ENCODE data around the gene CCDC148. TPM values are rescaled to one million over a fixed set of nuclear protein-coding genes. Genes with fewer than 3 reads are reported as not detected.

The CCDC148 gene
- total RNA-seq, 1 donor from 2014 or later, result not detected

- H3K27me3 Mint-ChIP-seq, result no peaks in the 10 kb centered on the region
- intact Hi-C loops (cut with micrococcal nuclease), result loop anchor here (10.0 kb wide), 1 partner anchor 271 kb away; no protein-coding TSS in a partner anchor
- no peaks in the 10 kb centered on the region for H3K36me3 Mint-ChIP-seq (ENCODE audit: low read depth)
- no peak for DNase-seq
- H3K4me1 Mint-ChIP-seq, result no peaks in the 10 kb centered on the region
- H3K27ac Mint-ChIP-seq, result no peak overlapping the region
- H3K9me3 Mint-ChIP-seq, result peaks cover 3% of the 10 kb centered on the region
- H3K4me3 Mint-ChIP-seq, result no peak overlapping the region
These were observed 151.1 kb downstream of the CCDC148 start for GRCh38 chr2:158305501-158305900.

GRCh38 chr2:158300394-158300793 is 156.2 kb downstream of the CCDC148 start:
- Mint-ChIP-seq H3K4me1 (no peaks in the 10 kb centered on the region), H3K9me3 (no peaks in the 10 kb centered on the region), H3K4me3 (no peak overlapping the region), H3K27me3 (peaks cover 2% of the 10 kb centered on the region), H3K27ac (no peak overlapping the region), H3K36me3 (ENCODE audit: low read depth) (no peaks in the 10 kb centered on the region)
- no peak for DNase-seq
- intact Hi-C loops (cut with micrococcal nuclease), result loop anchor here (10.0 kb wide), 1 partner anchor 266 kb away; no protein-coding TSS in a partner anchor

GRCh38 chr2:158297606-158298005 is 158.9 kb downstream of the CCDC148 start:
- peaks cover 2% of the 10 kb centered on the region for H3K27me3 Mint-ChIP-seq
- H3K9me3 Mint-ChIP-seq, result no peaks in the 10 kb centered on the region
- no peak overlapping the region for H3K27ac Mint-ChIP-seq
- intact Hi-C loops (cut with micrococcal nuclease), result no loop called here
- no peak for DNase-seq
- no peaks in the 10 kb centered on the region for H3K36me3 Mint-ChIP-seq (ENCODE audit: low read depth)
- H3K4me1 Mint-ChIP-seq, result no peaks in the 10 kb centered on the region
- H3K4me3 Mint-ChIP-seq, result no peak overlapping the region

- Mint-ChIP-seq H3K27ac (no peak overlapping the region), H3K4me3 (no peak overlapping the region), H3K4me1 (no peaks in the 10 kb centered on the region), H3K36me3 (ENCODE audit: low read depth) (no peaks in the 10 kb centered on the region), H3K27me3 (peaks cover 2% of the 10 kb centered on the region), H3K9me3 (no peaks in the 10 kb centered on the region)
- intact Hi-C loops (cut with micrococcal nuclease), result no loop called here
- DNase-seq, result no peak
These were observed 159.4 kb downstream of the CCDC148 start for GRCh38 chr2:158297120-158297519.

GRCh38 chr2:158293722-158294121 is 162.8 kb downstream of the CCDC148 start:
- Mint-ChIP-seq H3K4me3 (no peak overlapping the region), H3K27me3 (no peaks in the 10 kb centered on the region), H3K36me3 (ENCODE audit: low read depth) (no peaks in the 10 kb centered on the region), H3K27ac (no peak overlapping the region), H3K4me1 (no peaks in the 10 kb centered on the region), H3K9me3 (no peaks in the 10 kb centered on the region)
- intact Hi-C loops (cut with micrococcal nuclease), result no loop called here
- no peak for DNase-seq

- intact Hi-C loops (cut with micrococcal nuclease), result no loop called here
- DNase-seq, result no peak
- H3K36me3 Mint-ChIP-seq (ENCODE audit: low read depth), result no peaks in the 10 kb centered on the region
- no peaks in the 10 kb centered on the region for H3K9me3 Mint-ChIP-seq
- no peaks in the 10 kb centered on the region for H3K4me1 Mint-ChIP-seq
- H3K27ac Mint-ChIP-seq, result no peak overlapping the region
- H3K4me3 Mint-ChIP-seq, result no peak overlapping the region
- no peaks in the 10 kb centered on the region for H3K27me3 Mint-ChIP-seq
These were observed 164.9 kb downstream of the CCDC148 start for GRCh38 chr2:158291544-158292180.

- Mint-ChIP-seq H3K9me3 (no peaks in the 10 kb centered on the region), H3K27me3 (no peaks in the 10 kb centered on the region)
- intact Hi-C loops (cut with micrococcal nuclease), result no loop called here
These were observed 166.3 kb downstream of the CCDC148 start for GRCh38 chr2:158290225-158290624.

GRCh38 chr2:158276619-158277471 is 179.7 kb downstream of the CCDC148 start:
- Mint-ChIP-seq H3K4me3 (no peak overlapping the region), H3K9me3 (no peaks in the 10 kb centered on the region), H3K4me1 (no peaks in the 10 kb centered on the region), H3K27ac (no peak overlapping the region), H3K36me3 (ENCODE audit: low read depth) (no peaks in the 10 kb centered on the region), H3K27me3 (no peaks in the 10 kb centered on the region)
- DNase-seq, result no peak
- intact Hi-C loops (cut with micrococcal nuclease), result no loop called here

More at GRCh38 chr2:158290225-158290624, 166.3 kb downstream of the CCDC148 start:
- H3K4me3 Mint-ChIP-seq, result no peak overlapping the region
- H3K36me3 Mint-ChIP-seq (ENCODE audit: low read depth), result no peaks in the 10 kb centered on the region
- no peaks in the 10 kb centered on the region for H3K4me1 Mint-ChIP-seq
- no peak for DNase-seq
- H3K27ac Mint-ChIP-seq, result no peak overlapping the region

GRCh38 chr2:158273791-158274190 is 182.8 kb downstream of the CCDC148 start:
- Mint-ChIP-seq H3K4me1 (no peaks in the 10 kb centered on the region), H3K9me3 (no peaks in the 10 kb centered on the region), H3K27ac (no peak overlapping the region), H3K27me3 (no peaks in the 10 kb centered on the region), H3K36me3 (ENCODE audit: low read depth) (no peaks in the 10 kb centered on the region), H3K4me3 (no peak overlapping the region)
- intact Hi-C loops (cut with micrococcal nuclease), result no loop called here
- DNase-seq, result no peak

- intact Hi-C loops (cut with micrococcal nuclease), result no loop called here
- Mint-ChIP-seq H3K27ac (no peak overlapping the region), H3K9me3 (no peaks in the 10 kb centered on the region), H3K4me1 (no peaks in the 10 kb centered on the region), H3K4me3 (no peak overlapping the region), H3K36me3 (ENCODE audit: low read depth) (no peaks in the 10 kb centered on the region), H3K27me3 (no peaks in the 10 kb centered on the region)
- no peak for DNase-seq
These were observed 186.0 kb downstream of the CCDC148 start for GRCh38 chr2:158270536-158270935.

- Mint-ChIP-seq H3K27ac (no peak overlapping the region), H3K4me1 (no peaks in the 10 kb centered on the region), H3K4me3 (no peak overlapping the region), H3K27me3 (peaks cover 3% of the 10 kb centered on the region), H3K36me3 (ENCODE audit: low read depth) (no peaks in the 10 kb centered on the region), H3K9me3 (no peaks in the 10 kb centered on the region)
- intact Hi-C loops (cut with micrococcal nuclease), result no loop called here
- no peak for DNase-seq
These were observed 187.4 kb downstream of the CCDC148 start for GRCh38 chr2:158269143-158269542.

GRCh38 chr2:158266111-158266510 is 190.4 kb downstream of the CCDC148 start:
- no peak overlapping the region for H3K27ac Mint-ChIP-seq
- no peak for DNase-seq
- intact Hi-C loops (cut with micrococcal nuclease), result no loop called here
- H3K4me1 Mint-ChIP-seq, result no peaks in the 10 kb centered on the region
- no peak overlapping the region for H3K4me3 Mint-ChIP-seq
- no peaks in the 10 kb centered on the region for H3K9me3 Mint-ChIP-seq
- no peaks in the 10 kb centered on the region for H3K36me3 Mint-ChIP-seq (ENCODE audit: low read depth)
- peaks cover 4% of the 10 kb centered on the region for H3K27me3 Mint-ChIP-seq

- Mint-ChIP-seq H3K27me3 (peaks cover 14% of the 10 kb centered on the region), H3K9me3 (no peaks in the 10 kb centered on the region), H3K4me1 (no peaks in the 10 kb centered on the region), H3K27ac (no peak overlapping the region), H3K36me3 (ENCODE audit: low read depth) (no peaks in the 10 kb centered on the region), H3K4me3 (no peak overlapping the region)
- DNase-seq, result no peak
- intact Hi-C loops (cut with micrococcal nuclease), result no loop called here
These were observed 201.3 kb downstream of the CCDC148 start for GRCh38 chr2:158255257-158255656.

- peaks cover 14% of the 10 kb centered on the region for H3K27me3 Mint-ChIP-seq
- H3K4me1 Mint-ChIP-seq, result no peaks in the 10 kb centered on the region
- no peak for DNase-seq
- intact Hi-C loops (cut with micrococcal nuclease), result no loop called here
- H3K4me3 Mint-ChIP-seq, result no peak overlapping the region
- no peaks in the 10 kb centered on the region for H3K36me3 Mint-ChIP-seq (ENCODE audit: low read depth)
- no peaks in the 10 kb centered on the region for H3K9me3 Mint-ChIP-seq
- no peak overlapping the region for H3K27ac Mint-ChIP-seq
These were observed 203.4 kb downstream of the CCDC148 start for GRCh38 chr2:158253170-158253569.

Measured in activated CD4-positive, alpha-beta T cell treated with anti-CD3 and anti-CD28 coated beads, Interleukin-2, amount 10 ng/mL, durations not matched to agents 24 days and 14 days (primary cell).